IMR-90 (cell line): ENCODE results near the gene RTL1. TPM values are rescaled to one million over a fixed set of nuclear protein-coding genes. Genes with fewer than 3 reads are reported as not detected.
A peak's percentile ranks its signal among the peaks of the same experiment; 100 is the strongest.

Experiments
- ATAC-seq: fragments of 200-7000 bp; cut with Tn5 transposase; 2 replicates; pipeline ENCODE4 v1.9.1; 2020; ENCODE audit warnings: low read depth, mild to moderate bottlenecking, moderate library complexity
- BruUV-seq: library from RNA; stranded (reverse); fragments of 400-500 nt; replicated peaks from 2 replicates; lab custom pipeline; 2021; lab: Mats Ljungman, UMichigan
- CTCF ChIA-PET: fragments of 300-600 bp; formaldehyde crosslinking; extraction: SDS; loops from one replicate; lab custom pipeline; 2021; ENCODE audit warnings: antibody characterized with exemption; lab: Yijun Ruan, JAX
- POLR2A ChIA-PET: fragments of 300-600 bp; sonication (Branson Sonifier 250); formaldehyde crosslinking; loops from one replicate; lab custom pipeline; 2022; ENCODE audit warnings: antibody characterized with exemption; ENCODE audit not compliant: unreplicated experiment; lab: Charles Lee
- DNase-seq: peaks from one replicate; pipeline ENCODE4 v3.0.0; 2013
- H2AFZ ChIP-seq: replicated peaks from 2 replicates; pipeline ENCODE3; 2013; ENCODE audit warnings: low read length, mild to moderate bottlenecking; ENCODE audit not compliant: poor library complexity
- H2AK5ac ChIP-seq: 2 replicates; pipeline ENCODE4 v1.6.1; 2013; ENCODE audit warnings: low read depth, low read length, inconsistent platforms
- H2AK9ac ChIP-seq: replicated peaks from 2 replicates; pipeline ENCODE3; 2013; ENCODE audit warnings: mild to moderate bottlenecking, low read depth, low read length, moderate library complexity; ENCODE audit not compliant: poor library complexity
- H2BK120ac ChIP-seq: 2 replicates; pipeline ENCODE4 v1.6.1; 2013; ENCODE audit warnings: low read depth, low read length, inconsistent platforms
- H2BK15ac ChIP-seq: 3 replicates; pipeline ENCODE4 v1.6.1; 2013; ENCODE audit warnings: low read depth, low read length, inconsistent platforms
- H2BK20ac ChIP-seq: 2 replicates; pipeline ENCODE4 v1.6.1; 2013; ENCODE audit warnings: low read depth, mild to moderate bottlenecking, inconsistent platforms, low read length, moderate library complexity
- H2BK5ac ChIP-seq: 2 replicates; pipeline ENCODE4 v1.6.1; 2013; ENCODE audit warnings: mild to moderate bottlenecking, low read depth, low read length, inconsistent platforms; ENCODE audit not compliant: poor library complexity, severe bottlenecking
- H3K14ac ChIP-seq: replicated peaks from 2 replicates; pipeline ENCODE4 v1.6.1; 2013; ENCODE audit warnings: low read depth, low read length, inconsistent platforms
- H3K18ac ChIP-seq: 2 replicates; pipeline ENCODE4 v1.6.1; 2013; ENCODE audit warnings: low read depth, low read length, control low read depth
- H3K23ac ChIP-seq: 2 replicates; pipeline ENCODE4 v1.6.1; 2013; ENCODE audit warnings: low read depth, low read length, inconsistent platforms
- H3K27ac ChIP-seq: 2 replicates; pipeline ENCODE4 v1.5.1; 2013; ENCODE audit warnings: mild to moderate bottlenecking, control low read depth, low read length; ENCODE audit not compliant: insufficient read depth
- H3K27me3 ChIP-seq: 2 replicates; pipeline ENCODE4 v1.6.1; 2013; ENCODE audit warnings: low read length; ENCODE audit not compliant: control insufficient read depth, insufficient read depth
- H3K36me3 ChIP-seq: 2 replicates; pipeline ENCODE4 v1.6.1; 2013; ENCODE audit warnings: low read length, mixed read lengths; ENCODE audit not compliant: control insufficient read depth, insufficient read depth
- H3K4ac ChIP-seq: 2 replicates; pipeline ENCODE4 v1.6.1; 2013; ENCODE audit warnings: low read depth, low read length, inconsistent platforms
- H3K4me1 ChIP-seq: 2 replicates; pipeline ENCODE4 v1.6.1; 2013; ENCODE audit warnings: low read length, mixed read lengths; ENCODE audit not compliant: control insufficient read depth, insufficient read depth
- H3K4me2 ChIP-seq: 2 replicates; pipeline ENCODE4 v1.6.1; 2013; ENCODE audit warnings: low read depth, mild to moderate bottlenecking, control low read depth, low read length, moderate library complexity
- H3K4me3 ChIP-seq: 2 replicates; pipeline ENCODE4 v1.5.1; 2013; ENCODE audit warnings: low read depth, mild to moderate bottlenecking, control low read depth, low read length, moderate library complexity; ENCODE audit not compliant: insufficient read depth
- H3K56ac ChIP-seq: 2 replicates; pipeline ENCODE4 v1.6.1; 2013; ENCODE audit warnings: low read length, inconsistent platforms; ENCODE audit not compliant: insufficient read depth; ENCODE audit errors: extremely low read depth
- H3K79me1 ChIP-seq, 2 experiments: 2 replicates each; pipeline ENCODE4 v1.6.1; 2013; ENCODE audit warnings: low read length in 2 of 2, inconsistent platforms in 1 of 2, low read depth in 1 of 2
- H3K9ac ChIP-seq: 2 replicates; pipeline ENCODE4 v1.6.1; 2013; ENCODE audit warnings: low read depth, low read length, control low read depth
- H3K9me1 ChIP-seq: 2 replicates; pipeline ENCODE4 v1.6.1; 2013; ENCODE audit warnings: low read length, inconsistent platforms; ENCODE audit not compliant: insufficient read depth
- H3K9me3 ChIP-seq: 2 replicates; pipeline ENCODE4 v1.6.1; 2013; ENCODE audit warnings: low read length; ENCODE audit not compliant: control insufficient read depth, insufficient read depth
- H4K20me1 ChIP-seq: 2 replicates; pipeline ENCODE4 v1.6.1; 2013; ENCODE audit warnings: low read length, inconsistent platforms; ENCODE audit not compliant: insufficient read depth
- H4K5ac ChIP-seq: 2 replicates; pipeline ENCODE4 v1.6.1; 2013; ENCODE audit warnings: mild to moderate bottlenecking, low read depth, low read length, control low read depth
- H4K8ac ChIP-seq, 2 experiments: 2 replicates each; pipeline ENCODE4 v1.6.1; 2013; ENCODE audit warnings: low read depth in 2 of 2, low read length in 2 of 2, control low read depth in 1 of 2, inconsistent platforms in 1 of 2
- H4K91ac ChIP-seq: 2 replicates; pipeline ENCODE4 v1.6.1; 2013; ENCODE audit warnings: low read depth, low read length, inconsistent platforms; ENCODE audit not compliant: insufficient read depth
- BHLHE40 ChIP-seq: fragments of 150-350 bp; IDR thresholded peaks from 2 replicates; pipeline ENCODE4 v1.6.1; 2016; ENCODE audit warnings: mild to moderate bottlenecking, low read depth, low read length
- CEBPB ChIP-seq: IDR thresholded peaks from 2 replicates; pipeline ENCODE4 v1.6.1; 2012; ENCODE audit warnings: low read depth, low read length, improper control_type of control experiment
- CHD1 ChIP-seq: IDR thresholded peaks from 2 replicates; pipeline ENCODE4 v1.6.1; 2012; ENCODE audit warnings: low read depth, low read length, improper control_type of control experiment
- ELK1 ChIP-seq: fragments of 150-350 bp; IDR thresholded peaks from 2 replicates; pipeline ENCODE4 v1.6.1; 2016; ENCODE audit warnings: low read depth, mild to moderate bottlenecking, low read length, moderate library complexity, borderline replicate concordance
- FOS ChIP-seq: fragments of 150-350 bp; IDR thresholded peaks from 2 replicates; pipeline ENCODE4 v1.6.1; 2016; ENCODE audit warnings: low read depth, low read length
- MAFK ChIP-seq: IDR thresholded peaks from 2 replicates; pipeline ENCODE4 v1.6.1; 2012; ENCODE audit warnings: low read depth, low read length, improper control_type of control experiment
- MAZ ChIP-seq: IDR thresholded peaks from 2 replicates; pipeline ENCODE4 v1.6.1; 2012; ENCODE audit warnings: low read depth, mild to moderate bottlenecking, low read length, improper control_type of control experiment, moderate library complexity, borderline replicate concordance
- MXI1 ChIP-seq: IDR thresholded peaks from 2 replicates; pipeline ENCODE4 v1.6.1; 2012; ENCODE audit warnings: low read depth, mild to moderate bottlenecking, low read length, moderate library complexity, borderline replicate concordance
- POLR2A ChIP-seq: IDR thresholded peaks from 2 replicates; pipeline ENCODE4 v1.6.1; 2012; ENCODE audit warnings: mild to moderate bottlenecking, low read depth, low read length
- RCOR1 ChIP-seq: IDR thresholded peaks from 2 replicates; pipeline ENCODE4 v1.6.1; 2012; ENCODE audit warnings: mild to moderate bottlenecking, low read length, improper control_type of control experiment; ENCODE audit not compliant: insufficient replicate concordance
- RFX5 ChIP-seq: IDR thresholded peaks from 2 replicates; pipeline ENCODE4 v1.8.0; 2012; ENCODE audit warnings: low read depth, mild to moderate bottlenecking, low read length, moderate library complexity
- SMC3 ChIP-seq: fragments of 150-350 bp; IDR thresholded peaks from 2 replicates; pipeline ENCODE4 v1.6.1; 2016; ENCODE audit warnings: low read depth, mild to moderate bottlenecking, antibody characterized with exemption, low read length, moderate library complexity
- WGBS, 2 experiments: methylation state at CpG; one replicate each; pipeline versions ENCODE4 v1.1.5 to v1.1.7; 2013; ENCODE audit warnings: missing lambda C conversion rate in 2 of 2; ENCODE audit not compliant: insufficient read length in 1 of 2; ENCODE audit errors: extremely low coverage in 2 of 2; 5-methylcytosine and 5-hydroxymethylcytosine counted together
- dilution Hi-C: fragments of 300-500 bp; cut with HindIII; formaldehyde crosslinking; loops from one replicate; pipeline ENCODE4 v1.14.3; 2018; ENCODE audit warnings: low sequenced_read_pairs; ENCODE audit not compliant: unreplicated experiment
- in situ Hi-C: fragments of 300-500 bp; cut with MboI; formaldehyde crosslinking; loops from 3 replicates; pipeline ENCODE4 v1.14.3; 2019; ENCODE audit warnings: low sequenced_read_pairs, inconsistent platforms, mixed read lengths
- intact Hi-C: fragments of 100-400 bp; cut with micrococcal nuclease; formaldehyde crosslinking; loops from 2 replicates; pipeline ENCODE4 v1.10.0; 2022
- polyA plus RNA-seq, 3 experiments: library from polyadenylated mRNA; depleted of rRNA; stranded (reverse); fragments of >200 nt; gene quantifications; 2 replicates each; pipeline ENCODE4 v1.2.3, GENCODE V29; 2012; ENCODE audit warnings: low replicate concordance in 1 of 3
- total RNA-seq: library from RNA; depleted of rRNA; stranded (reverse); fragments of >200 nt; gene quantifications from 2 replicates; pipeline ENCODE4 v1.2.3, GENCODE V29; 2012
- TF ChIP-seq, protein P1 (sequence below): fragments of 150-350 bp; IDR thresholded peaks from 2 replicates; pipeline ENCODE4 v1.6.1; 2017; ENCODE audit warnings: mild to moderate bottlenecking, antibody characterized with exemption, low read length, low read depth
- TF ChIP-seq, protein P2 (sequence below): conservative IDR thresholded peaks from 2 replicates; pipeline ENCODE4 v1.5.1; 2012; ENCODE audit warnings: mild to moderate bottlenecking, low read depth, low read length, improper control_type of control experiment

The RTL1 gene
- total and polyA plus RNA-seq, 2 of the 4 experiments (the other 2 are of a cell fraction), result not detected

DNA sequence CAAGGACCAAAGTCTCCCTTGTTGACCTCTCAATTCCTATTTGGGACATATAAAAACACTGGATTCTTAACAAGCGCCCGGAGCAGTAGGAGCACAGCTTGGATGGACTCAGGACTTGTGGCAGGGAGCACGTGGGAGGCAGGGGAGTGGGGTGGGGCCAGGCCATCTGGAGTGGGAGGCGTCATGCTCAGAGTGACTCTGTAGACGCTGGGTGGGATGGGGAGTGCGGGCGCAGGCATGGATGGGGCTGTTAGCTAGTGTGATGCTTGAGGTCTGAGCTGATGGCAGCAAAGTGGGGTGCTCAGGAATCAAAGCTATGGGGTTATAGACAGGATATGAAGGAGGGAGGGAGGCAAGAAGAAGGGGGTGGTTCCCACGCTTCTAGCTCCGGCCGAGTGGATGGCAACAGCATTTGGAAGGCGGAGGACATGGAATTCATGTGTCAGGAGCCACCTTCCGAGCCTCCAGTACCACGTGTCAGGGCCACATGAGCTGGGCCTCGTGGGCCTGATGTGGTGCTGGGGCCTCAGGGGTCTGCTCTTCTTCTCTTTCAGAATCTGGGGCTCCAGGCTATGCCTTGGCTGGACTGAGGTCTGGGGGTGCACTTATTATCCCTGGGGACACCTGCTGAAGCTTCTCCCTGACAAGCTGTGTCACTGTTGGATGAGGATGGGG is 51.4 kb downstream of the RTL1 start:
- ChIA-PET CTCF (no interaction called here), POLR2A (no interaction called here)
- dilution Hi-C loops, result no loop called here
- H3K4me3 ChIP-seq, result no peak overlapping the region
- no peak overlapping the region for H2BK120ac ChIP-seq
- H3K56ac ChIP-seq, result no peak overlapping the region
- BruUV-seq, result no TSS peak
- TF ChIP-seq, protein P1, sequence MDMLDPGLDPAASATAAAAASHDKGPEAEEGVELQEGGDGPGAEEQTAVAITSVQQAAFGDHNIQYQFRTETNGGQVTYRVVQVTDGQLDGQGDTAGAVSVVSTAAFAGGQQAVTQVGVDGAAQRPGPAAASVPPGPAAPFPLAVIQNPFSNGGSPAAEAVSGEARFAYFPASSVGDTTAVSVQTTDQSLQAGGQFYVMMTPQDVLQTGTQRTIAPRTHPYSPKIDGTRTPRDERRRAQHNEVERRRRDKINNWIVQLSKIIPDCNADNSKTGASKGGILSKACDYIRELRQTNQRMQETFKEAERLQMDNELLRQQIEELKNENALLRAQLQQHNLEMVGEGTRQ, result no peak
- TF ChIP-seq RCOR1, result no peak
- no peak for TF ChIP-seq CHD1
- TF ChIP-seq SMC3, result no peak
- TF ChIP-seq, protein P2, sequence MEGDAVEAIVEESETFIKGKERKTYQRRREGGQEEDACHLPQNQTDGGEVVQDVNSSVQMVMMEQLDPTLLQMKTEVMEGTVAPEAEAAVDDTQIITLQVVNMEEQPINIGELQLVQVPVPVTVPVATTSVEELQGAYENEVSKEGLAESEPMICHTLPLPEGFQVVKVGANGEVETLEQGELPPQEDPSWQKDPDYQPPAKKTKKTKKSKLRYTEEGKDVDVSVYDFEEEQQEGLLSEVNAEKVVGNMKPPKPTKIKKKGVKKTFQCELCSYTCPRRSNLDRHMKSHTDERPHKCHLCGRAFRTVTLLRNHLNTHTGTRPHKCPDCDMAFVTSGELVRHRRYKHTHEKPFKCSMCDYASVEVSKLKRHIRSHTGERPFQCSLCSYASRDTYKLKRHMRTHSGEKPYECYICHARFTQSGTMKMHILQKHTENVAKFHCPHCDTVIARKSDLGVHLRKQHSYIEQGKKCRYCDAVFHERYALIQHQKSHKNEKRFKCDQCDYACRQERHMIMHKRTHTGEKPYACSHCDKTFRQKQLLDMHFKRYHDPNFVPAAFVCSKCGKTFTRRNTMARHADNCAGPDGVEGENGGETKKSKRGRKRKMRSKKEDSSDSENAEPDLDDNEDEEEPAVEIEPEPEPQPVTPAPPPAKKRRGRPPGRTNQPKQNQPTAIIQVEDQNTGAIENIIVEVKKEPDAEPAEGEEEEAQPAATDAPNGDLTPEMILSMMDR, result no peak
- no peak for TF ChIP-seq CEBPB
- no peak for TF ChIP-seq MAFK
- no peak for TF ChIP-seq MAZ
- TF ChIP-seq FOS, result no peak
- no peak for TF ChIP-seq ELK1
- TF ChIP-seq BHLHE40, result no peak
- TF ChIP-seq MXI1, result no peak
- no peak for TF ChIP-seq RFX5
- no peak for TF ChIP-seq POLR2A
- H4K5ac ChIP-seq, result no peak overlapping the region
- no peak overlapping the region for H3K27ac ChIP-seq
- peaks cover 99% of the 10 kb centered on the region for H4K20me1 ChIP-seq
- no peak overlapping the region for H2BK20ac ChIP-seq
- H3K4me2 ChIP-seq, result no peak overlapping the region
- no peak overlapping the region for H2BK15ac ChIP-seq
- no peak overlapping the region for H2AK9ac ChIP-seq
- 86% methylated on average over 11 of the region's 14 CpGs; no CpG with 5 or more reads in 1 of the 2 experiments for WGBS, 2 experiments
- no peak overlapping the region for H4K8ac ChIP-seq
- H2AK5ac ChIP-seq, result no peak overlapping the region
- in situ Hi-C loops, result no loop called here
- no peak overlapping the region for H3K9ac ChIP-seq
- H3K79me1 ChIP-seq, result peaks cover 0 to 43% of the 10 kb centered on the region in 2 experiments; a peak in 2 of 4 replicates
- ATAC-seq, result 0 out of 2 replicates have a peak, but pooled peaks have one; percentile 13
- no peak overlapping the region for H2BK5ac ChIP-seq
- H3K27me3 ChIP-seq, result no peaks in the 10 kb centered on the region
- no peak overlapping the region for H3K14ac ChIP-seq
- no peak overlapping the region for H4K91ac ChIP-seq
- intact Hi-C loops, result no loop called here
- no peak overlapping the region for H2AFZ ChIP-seq
- no peaks in the 10 kb centered on the region for H3K9me3 ChIP-seq
- DNase-seq, result no peak
- no peak overlapping the region for H3K23ac ChIP-seq
- no peak overlapping the region for H3K4ac ChIP-seq
- H3K36me3 ChIP-seq, result peaks cover 60% of the 10 kb centered on the region
- no peaks in the 10 kb centered on the region; the same call in 1 of the 2 replicates for H3K4me1 ChIP-seq
- H3K18ac ChIP-seq, result no peak overlapping the region
- H3K9me1 ChIP-seq, result peaks cover 25% of the 10 kb centered on the region; the same call in 1 of the 2 replicates
